GM23248 (cell line): ENCODE data around the gene OOSP3.

Experiments used
- EZH2 ChIP-seq: fragments of 200-600 bp; sonication (generic); IDR thresholded peaks from 2 replicates; pipeline ENCODE4 v1.6.1; 2018; ENCODE audit warnings: antibody characterized with exemption, mild to moderate bottlenecking; ENCODE audit not compliant: insufficient read depth, poor library complexity, severe bottlenecking
- EZH2phosphoT487 ChIP-seq: fragments of 200-600 bp; sonication (generic); IDR thresholded peaks from 2 replicates; pipeline ENCODE4 v1.6.1; 2018; ENCODE audit warnings: antibody characterized with exemption, moderate library complexity, mild to moderate bottlenecking, low read depth; ENCODE audit not compliant: insufficient read depth

- TF ChIP-seq EZH2 (no peak), EZH2phosphoT487 (no peak)
Observed at GRCh38 chr11:59865031-59865430, 13.6 kb upstream of the OOSP3 start.
